ENCODE data around the gene GMPS. TPM values are rescaled to one million over a fixed set of nuclear protein-coding genes. Genes with fewer than 3 reads are reported as not detected.

The GMPS gene
- total and polyA plus RNA-seq, 2 of the 8 experiments (the other 6 are each of a cell fraction or from before 2014, with no cell fraction given) = 57.7 to 175 TPM

- H3K9ac ChIP-seq (replicated peaks in 1 of 4; ENCODE audit: extremely low read depth in 1 of 4, low read depth in 3 of 4, low read length in 3 of 4) = no peak overlapping the region
- H2AK5ac ChIP-seq (ENCODE audit: low read depth, low read length) = no peak overlapping the region
- no peak overlapping the region for H2BK12ac ChIP-seq (ENCODE audit: low read depth, low read length)
- H2AFZ ChIP-seq (ENCODE audit: low read length) = no peak overlapping the region
- H4K8ac ChIP-seq (ENCODE audit: extremely low read depth, insufficient read depth, low read length) = no peak overlapping the region
- H4K91ac ChIP-seq (replicated peaks; ENCODE audit: insufficient read length, low read length) = no peak overlapping the region
- CTCF ChIA-PET (ENCODE audit: partially characterized antibody) = interaction anchor here (1.5 kb wide), 1 partner anchor 103 kb away, joined by 4 read pairs; no protein-coding TSS in a partner anchor
- no peak overlapping the region for H3K4me3 ChIP-seq (ENCODE audit: extremely low read depth in 1 of 4, insufficient read depth in 2 of 4, low read depth in 3 of 4, low read length in 4 of 4)
- FAIRE-seq (no peak), DNase-seq (ENCODE audit: low read depth in 1 of 2, low spot score in 2 of 2) (no peak)
- H3K27me3 ChIP-seq (replicated peaks in 1 of 4; ENCODE audit: control insufficient read depth in 3 of 4, extremely low read depth in 1 of 4, insufficient read depth in 3 of 4, low read length in 3 of 4) = peaks cover 0 to 1% (median 0%) of the 10 kb centered on the region in 4 experiments; a peak in 1 of 7 replicates
- H3K56ac ChIP-seq (replicated peaks; ENCODE audit: insufficient read length, low read depth, low read length) = no peak overlapping the region
- 86% methylated on average over 4 of the region's 4 CpGs; no CpG with 5 or more reads in 1 of the 2 experiments for WGBS, 2 experiments (ENCODE audit: extremely low coverage in 1 of 2, insufficient coverage in 1 of 2, insufficient read length in 1 of 2, insufficient replicate concordance in 2 of 2, low coverage in 1 of 2, low lambda C conversion rate in 2 of 2, missing lambda C conversion rate in 1 of 2)
- no peak overlapping the region for H2BK20ac ChIP-seq (ENCODE audit: low read length)
- no peaks in the 10 kb centered on the region; a peak in 1 of 4 replicates for H3K9me3 ChIP-seq (ENCODE audit: insufficient read depth in 2 of 2, low read depth in 1 of 2, low read length in 1 of 2)
- no peaks in the 10 kb centered on the region for H3K4me1 ChIP-seq (replicated peaks in 1 of 4; ENCODE audit: control insufficient read depth in 3 of 4, insufficient read depth in 4 of 4, low read length in 3 of 4)
- H3K36me3 ChIP-seq (ENCODE audit: control insufficient read depth in 2 of 4, insufficient read depth in 4 of 4, low read length in 3 of 4) = peaks cover 4 to 67% (median 25%) of the 10 kb centered on the region in 4 experiments; a peak in 7 of 8 replicates
- no peaks in the 10 kb centered on the region for H3K79me2 ChIP-seq (ENCODE audit: control insufficient read depth in 1 of 2, insufficient read depth in 2 of 2, low read length in 2 of 2)
- no peaks in the 10 kb centered on the region for H3K23me2 ChIP-seq (ENCODE audit: low read depth, low read length)
- H3K23ac ChIP-seq (ENCODE audit: insufficient read length) = no peak overlapping the region
- H3K79me1 ChIP-seq (ENCODE audit: low read depth, low read length) = no peaks in the 10 kb centered on the region
- H2BK120ac ChIP-seq (replicated peaks; ENCODE audit: low read depth, low read length) = no peak overlapping the region
- no peak overlapping the region for H2BK5ac ChIP-seq (ENCODE audit: low read depth, low read length)
- H3K27ac ChIP-seq (ENCODE audit: low read depth, low read length) = no peak overlapping the region
- no peak overlapping the region for H3K18ac ChIP-seq (ENCODE audit: extremely low read depth, low read length)
- no peak overlapping the region for H3K4ac ChIP-seq (replicated peaks; ENCODE audit: insufficient read length, low read depth, low read length)
- POLR2A ChIA-PET (ENCODE audit: partially characterized antibody) = no interaction called here
- no peak overlapping the region for H2BK15ac ChIP-seq (ENCODE audit: low read length)
- H4K20me1 ChIP-seq (replicated peaks in 1 of 2; ENCODE audit: control insufficient read depth in 1 of 2, insufficient read depth in 2 of 2, low read length in 2 of 2) = peaks cover 0 to 3% of the 10 kb centered on the region in 2 experiments
- no peak overlapping the region for H3K4me2 ChIP-seq (ENCODE audit: insufficient read depth in 1 of 2, low read depth in 2 of 2, low read length in 2 of 2)
- no peak overlapping the region for H3K14ac ChIP-seq (ENCODE audit: insufficient read length)
- H4K5ac ChIP-seq (ENCODE audit: insufficient read length, low read depth, low read length) = no peak overlapping the region
- no peak for TF ChIP-seq SIN3A (conservative IDR thresholded peaks at IDR 0.05 in 1 of 2, IDR thresholded peaks at IDR 0.05 in 1 of 2; ENCODE audit: low read depth in 1 of 2, low read length in 2 of 2)
- TF ChIP-seq SP2 (IDR thresholded peaks at IDR 0.05; ENCODE audit: low read length) = no peak
- TF ChIP-seq CTBP2 (IDR thresholded peaks at IDR 0.05; ENCODE audit: borderline replicate concordance, insufficient read depth, insufficient read length, low read length) = no peak
- no peak for TF ChIP-seq MAX (IDR thresholded peaks at IDR 0.05)
- TF ChIP-seq BRCA1 (IDR thresholded peaks at IDR 0.05; ENCODE audit: low read depth, low read length) = no peak
- no peak for TF ChIP-seq EZH2 (IDR thresholded peaks at IDR 0.05; ENCODE audit: low read depth, low read length, severe bottlenecking)
- no peak for TF ChIP-seq SIX5 (IDR thresholded peaks at IDR 0.05; ENCODE audit: low read depth, low read length)
- TF ChIP-seq ATF2 (IDR thresholded peaks at IDR 0.05; ENCODE audit: low read length) = no peak
- no peak for TF ChIP-seq E2F6 (IDR thresholded peaks at IDR 0.05)
- no peak for TF ChIP-seq NRF1 (IDR thresholded peaks at IDR 0.05; ENCODE audit: low read depth, low read length)
- no peak for TF ChIP-seq JUN (IDR thresholded peaks at IDR 0.05; ENCODE audit: low read depth, low read length)
Measured at GRCh38 chr3:155908086-155908485, 37.6 kb downstream of the GMPS start.

All from H1 (cell line).